Parathyroid adenoma (tissue), 2 donors: Measurements from ENCODE around the gene DDX10.

ENCODE experiments used
- H2AFZ ChIP-seq: fragments of 300-600 bp; sonication (generic); one replicate; pipeline ENCODE4 v1.7.0; 2017; ENCODE audit warnings: antibody characterized with exemption, mild to moderate bottlenecking
- H3K27ac ChIP-seq: fragments of 300-600 bp; sonication (generic); one replicate; pipeline ENCODE4 v1.7.0; 2017
- H3K27me3 ChIP-seq: fragments of 300-600 bp; sonication (generic); one replicate; pipeline ENCODE4 v1.7.0; 2017; ENCODE audit warnings: low read length; ENCODE audit not compliant: control insufficient read depth, insufficient read depth
- H3K36me3 ChIP-seq: fragments of 300-600 bp; sonication (generic); one replicate; pipeline ENCODE4 v1.7.0; 2017; ENCODE audit warnings: low read length; ENCODE audit not compliant: control insufficient read depth, insufficient read depth
- H3K4me1 ChIP-seq: fragments of 300-600 bp; sonication (generic); one replicate; pipeline ENCODE4 v1.7.0; 2017; ENCODE audit warnings: control low read depth
- H3K4me2 ChIP-seq: fragments of 300-600 bp; sonication (generic); one replicate; pipeline ENCODE4 v1.7.0; 2017; ENCODE audit warnings: low read length
- H3K4me3 ChIP-seq: fragments of 300-600 bp; sonication (generic); one replicate; pipeline ENCODE4 v1.7.0; 2017; ENCODE audit warnings: low read depth, low read length
- H3K79me2 ChIP-seq: fragments of 300-600 bp; sonication (generic); one replicate; pipeline ENCODE4 v1.7.0; 2017; ENCODE audit warnings: control low read depth
- H3K9ac ChIP-seq: fragments of 300-600 bp; sonication (generic); one replicate; pipeline ENCODE4 v1.7.0; 2017; ENCODE audit warnings: mild to moderate bottlenecking
- H3K9me3 ChIP-seq: fragments of 300-600 bp; sonication (generic); one replicate; pipeline ENCODE4 v1.7.0; 2017; ENCODE audit warnings: low read length; ENCODE audit not compliant: control insufficient read depth
- TF ChIP-seq, protein P1 (sequence below): fragments of 300-600 bp; sonication (generic); IDR thresholded peaks from one replicate; pipeline ENCODE4 v1.7.0; 2017; ENCODE audit warnings: antibody characterized with exemption, mild to moderate bottlenecking
- donor health status: primary hyperparathyroidism.

Gene DDX10

GRCh38 chr11:108947654-108948570 is 283.0 kb downstream of the DDX10 start:
- Histone ChIP-seq H3K9ac (no peak overlapping the region), H3K79me2 (no peaks in the 10 kb centered on the region), H3K4me3 (no peak overlapping the region), H2AFZ (no peak overlapping the region), H3K4me1 (no peaks in the 10 kb centered on the region), H3K36me3 (no peaks in the 10 kb centered on the region), H3K9me3 (no peaks in the 10 kb centered on the region), H3K4me2 (no peak overlapping the region), H3K27me3 (no peaks in the 10 kb centered on the region), H3K27ac (no peak overlapping the region)
- TF ChIP-seq, protein P1, sequence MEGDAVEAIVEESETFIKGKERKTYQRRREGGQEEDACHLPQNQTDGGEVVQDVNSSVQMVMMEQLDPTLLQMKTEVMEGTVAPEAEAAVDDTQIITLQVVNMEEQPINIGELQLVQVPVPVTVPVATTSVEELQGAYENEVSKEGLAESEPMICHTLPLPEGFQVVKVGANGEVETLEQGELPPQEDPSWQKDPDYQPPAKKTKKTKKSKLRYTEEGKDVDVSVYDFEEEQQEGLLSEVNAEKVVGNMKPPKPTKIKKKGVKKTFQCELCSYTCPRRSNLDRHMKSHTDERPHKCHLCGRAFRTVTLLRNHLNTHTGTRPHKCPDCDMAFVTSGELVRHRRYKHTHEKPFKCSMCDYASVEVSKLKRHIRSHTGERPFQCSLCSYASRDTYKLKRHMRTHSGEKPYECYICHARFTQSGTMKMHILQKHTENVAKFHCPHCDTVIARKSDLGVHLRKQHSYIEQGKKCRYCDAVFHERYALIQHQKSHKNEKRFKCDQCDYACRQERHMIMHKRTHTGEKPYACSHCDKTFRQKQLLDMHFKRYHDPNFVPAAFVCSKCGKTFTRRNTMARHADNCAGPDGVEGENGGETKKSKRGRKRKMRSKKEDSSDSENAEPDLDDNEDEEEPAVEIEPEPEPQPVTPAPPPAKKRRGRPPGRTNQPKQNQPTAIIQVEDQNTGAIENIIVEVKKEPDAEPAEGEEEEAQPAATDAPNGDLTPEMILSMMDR = no peak

DNA sequence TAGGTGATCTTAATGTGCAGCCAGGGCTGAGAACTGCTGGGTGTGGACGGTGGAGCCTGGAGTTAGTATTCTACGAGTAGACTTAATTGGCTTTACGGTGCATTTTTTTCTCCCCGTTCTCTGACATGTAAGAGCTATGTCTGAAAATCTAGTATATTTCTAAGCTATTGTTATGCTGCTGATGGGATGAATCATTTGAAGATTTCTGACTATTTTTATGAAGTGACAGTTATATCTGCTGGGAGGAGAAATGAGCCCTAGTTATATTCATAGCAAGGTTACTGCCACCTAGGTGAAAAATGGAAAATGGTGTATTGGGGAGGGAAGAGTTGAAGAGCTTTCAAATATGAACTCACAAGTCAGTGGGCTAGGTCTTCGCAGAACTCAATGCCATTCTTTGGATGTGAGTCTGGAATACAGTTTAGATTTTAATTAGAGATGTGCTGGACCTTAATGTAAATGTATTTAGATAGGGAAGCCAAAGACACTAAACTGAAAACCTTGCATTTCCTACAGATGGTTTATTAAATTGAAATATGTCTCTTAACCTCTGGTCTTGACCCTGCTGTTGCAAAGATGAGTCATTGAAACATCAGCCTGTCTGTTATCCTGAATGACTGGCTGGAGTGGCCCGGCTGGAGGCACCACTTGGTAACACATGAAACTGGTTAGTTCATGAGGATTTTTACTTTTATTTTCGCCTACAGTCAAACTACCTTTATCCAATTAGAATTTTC is 293.7 kb downstream of the DDX10 start:
- H3K4me1 ChIP-seq = no peaks in the 10 kb centered on the region
- H3K4me3 ChIP-seq = no peak overlapping the region
- no peak overlapping the region for H3K9ac ChIP-seq
- no peaks in the 10 kb centered on the region for H3K9me3 ChIP-seq
- TF ChIP-seq, protein P1 = no peak
- H3K4me2 ChIP-seq = no peak overlapping the region
- H3K27ac ChIP-seq = no peak overlapping the region
- no peaks in the 10 kb centered on the region for H3K79me2 ChIP-seq
- H3K36me3 ChIP-seq = no peaks in the 10 kb centered on the region
- no peaks in the 10 kb centered on the region for H3K27me3 ChIP-seq
- no peak overlapping the region for H2AFZ ChIP-seq

- H3K9me3 ChIP-seq = no peaks in the 10 kb centered on the region
- H3K4me2 ChIP-seq = no peak overlapping the region
- no peak overlapping the region for H3K27ac ChIP-seq
- no peak overlapping the region for H2AFZ ChIP-seq
- H3K4me3 ChIP-seq = no peak overlapping the region
- TF ChIP-seq, protein P1 = no peak
- no peak overlapping the region for H3K9ac ChIP-seq
- H3K27me3 ChIP-seq = no peaks in the 10 kb centered on the region
- H3K36me3 ChIP-seq = no peaks in the 10 kb centered on the region
- H3K79me2 ChIP-seq = no peaks in the 10 kb centered on the region
- H3K4me1 ChIP-seq = no peaks in the 10 kb centered on the region
Measured at GRCh38 chr11:108959105-108959761, 294.4 kb downstream of the DDX10 start.

- H3K27me3 ChIP-seq = no peaks in the 10 kb centered on the region
- H3K36me3 ChIP-seq = no peaks in the 10 kb centered on the region
- H3K4me2 ChIP-seq = no peak overlapping the region
- H3K79me2 ChIP-seq = no peaks in the 10 kb centered on the region
- H3K4me3 ChIP-seq = no peak overlapping the region
- no peak overlapping the region for H3K9ac ChIP-seq
- H3K4me1 ChIP-seq = no peaks in the 10 kb centered on the region
- no peaks in the 10 kb centered on the region for H3K9me3 ChIP-seq
- no peak overlapping the region for H3K27ac ChIP-seq
- no peak overlapping the region for H2AFZ ChIP-seq
- TF ChIP-seq, protein P1 = no peak
Measured at GRCh38 chr11:108959874-108960273, 295.0 kb downstream of the DDX10 start.
